K562 (cell line): ENCODE results near the gene PLXNA2. TPM values are rescaled to one million over a fixed set of nuclear protein-coding genes. Genes with fewer than 3 reads are reported as not detected.

Source experiments
- ATAC-seq: fragments of 200-7000 bp; cut with Tn5 transposase; 3 replicates; pipeline ENCODE4 v1.9.1; 2020; ENCODE audit warnings: moderate library complexity
- BruUV-seq: library from RNA; stranded (reverse); fragments of 400-500 nt; replicated peaks from 2 replicates; lab custom pipeline; 2021; lab: Mats Ljungman, UMichigan
- CTCF ChIA-PET: fragments of 300-600 bp; formaldehyde crosslinking; extraction: SDS; loops from one replicate; lab custom pipeline; 2021; ENCODE audit warnings: low intra/inter-chr PET ratio; lab: Yijun Ruan, JAX
- POLR2A ChIA-PET: fragments of 300-600, 350-650 bp; sonication (Branson Sonifier 250); formaldehyde crosslinking; extraction: SDS; loops from one replicate; lab custom pipeline; 2021; ENCODE audit warnings: antibody characterized with exemption, inconsistent platforms; lab: Yijun Ruan, JAX
- DNase-seq, 4 experiments: peaks; one replicate each; pipeline versions ENCODE4 v3.0.0 to v3.0.0-alpha.2; 2011 to 2018; ENCODE audit warnings: low spot score in 3 of 4, mixed read lengths in 3 of 4; ENCODE audit errors: extremely low read depth in 1 of 4
- FAIRE-seq: peaks from 2 replicates; lab custom pipeline; 2011; peaks lifted over from hg19 to GRCh38; lab: Jason Lieb, UNC
- H2AFZ ChIP-seq: 2 replicates; pipeline ENCODE4 v1.6.0; 2011; ENCODE audit warnings: low read depth, low read length, control low read depth, inconsistent platforms
- H3K27ac ChIP-seq: fragments of 200-600 bp; 3 replicates; pipeline ENCODE4 v1.8.0; 2011; ENCODE audit warnings: low read depth, mild to moderate bottlenecking, control low read depth, inconsistent platforms, low read length, moderate library complexity, mixed read lengths; ENCODE audit errors: extremely low read depth
- H3K27me3 ChIP-seq, 2 experiments: fragments of 300-600 bp in 1 of 2; 2 replicates in 1 of 2; 3 replicates in 1 of 2; pipeline versions ENCODE4 v1.6.0 to v1.8.0; 2011; ENCODE audit warnings: inconsistent platforms in 2 of 2, low read length in 2 of 2, mild to moderate bottlenecking in 1 of 2, mixed read lengths in 1 of 2, moderate library complexity in 1 of 2; ENCODE audit not compliant: control insufficient read depth in 2 of 2, insufficient read depth in 2 of 2
- H3K36me3 ChIP-seq: fragments of 300-600 bp; 3 replicates; pipeline ENCODE4 v1.8.0; 2011; ENCODE audit warnings: mild to moderate bottlenecking, low read length, inconsistent platforms; ENCODE audit not compliant: control insufficient read depth, insufficient read depth
- H3K4me1 ChIP-seq, 2 experiments: fragments of 200-600 bp in 1 of 2; replicated peaks in 1 of 2; 2 replicates in 1 of 2; 3 replicates in 1 of 2; pipeline versions ENCODE4 v1.5.1 to v1.8.0; 2011; ENCODE audit warnings: inconsistent platforms in 2 of 2, low read length in 2 of 2, mild to moderate bottlenecking in 1 of 2, mixed read lengths in 1 of 2, moderate library complexity in 1 of 2; ENCODE audit not compliant: control insufficient read depth in 2 of 2, insufficient read depth in 2 of 2
- H3K4me2 ChIP-seq: 2 replicates; pipeline ENCODE4 v1.6.1; 2011; ENCODE audit warnings: low read length, control low read depth, inconsistent platforms, mixed read lengths; ENCODE audit not compliant: insufficient read depth
- H3K4me3 ChIP-seq: fragments of 200-600 bp; sonication (generic), shearing (Covaris generic); 2 replicates; pipeline ENCODE4 v1.5.1; 2016; ENCODE audit warnings: control low read depth, inconsistent platforms
- H3K79me2 ChIP-seq: fragments of 200-600 bp; 3 replicates; pipeline ENCODE4 v1.8.0; 2011; ENCODE audit warnings: low read length, inconsistent platforms; ENCODE audit not compliant: control insufficient read depth, insufficient read depth
- H3K9ac ChIP-seq, 2 experiments: 2 replicates each; pipeline versions ENCODE4 v1.6.0 to v1.6.1; 2011; ENCODE audit warnings: low read depth in 2 of 2, low read length in 2 of 2, control low read depth in 1 of 2, inconsistent platforms in 1 of 2, mild to moderate bottlenecking in 1 of 2, mixed read lengths in 1 of 2; ENCODE audit not compliant: insufficient read depth in 1 of 2
- H3K9me1 ChIP-seq: one replicate; pipeline ENCODE4 v1.6.0; 2011; ENCODE audit warnings: inconsistent platforms, mild to moderate bottlenecking, low read length, moderate library complexity; ENCODE audit not compliant: control insufficient read depth, insufficient read depth
- H3K9me3 ChIP-seq: replicated peaks from 2 replicates; pipeline ENCODE4 v1.5.1; 2011; ENCODE audit warnings: low read depth, low read length, inconsistent platforms; ENCODE audit not compliant: control insufficient read depth, insufficient read depth
- H4K20me1 ChIP-seq: replicated peaks from 2 replicates; pipeline ENCODE4 v1.6.1; 2011; ENCODE audit warnings: low read length, inconsistent platforms, mixed read lengths; ENCODE audit not compliant: control insufficient read depth, insufficient read depth
- HNRNPL ChIP-seq: fragments of 200-400 bp; formaldehyde crosslinking; IDR thresholded peaks from 2 replicates; pipeline ENCODE4 v1.6.1; 2017; ENCODE audit warnings: low read depth, mild to moderate bottlenecking, low read length
- KDM5B ChIP-seq: fragments of 200-600 bp; sonication (generic); IDR thresholded peaks from 2 replicates; pipeline ENCODE4 v1.6.1; 2012; ENCODE audit warnings: low read depth, mild to moderate bottlenecking, moderate library complexity, low read length, control low read depth, inconsistent platforms; ENCODE audit not compliant: insufficient replicate concordance
- MTF1 ChIP-seq: fragments of 250-450 bp; sonication (Bioruptor Pico); IDR thresholded peaks from 2 replicates; pipeline ENCODE4 v1.9.0; 2021; ENCODE audit warnings: moderate library complexity, mild to moderate bottlenecking, inconsistent platforms, borderline replicate concordance
- NR2C2 ChIP-seq, 2 experiments: fragments of 200-800 bp in 1 of 2; sonication (Bioruptor generic) in 1 of 2; sonication (generic) in 1 of 2; formaldehyde crosslinking in 1 of 2; IDR thresholded peaks; 2 replicates each; pipeline versions ENCODE4 v1.6.1 to v1.8.0; 2016 to 2022; ENCODE audit warnings: mild to moderate bottlenecking in 1 of 2, missing compliant biosample characterization in 1 of 2, missing genetic modification characterization in 1 of 2, missing genetic modification reagents in 1 of 2
- NRF1 ChIP-seq, 2 experiments: fragments of 450-650 bp; IDR thresholded peaks in 1 of 2; conservative IDR thresholded peaks in 1 of 2; 2 replicates each; pipeline ENCODE4 v1.6.1; 2014; ENCODE audit warnings: mild to moderate bottlenecking in 2 of 2
- SIRT6 ChIP-seq: IDR thresholded peaks from one replicate; pipeline ENCODE4 v1.6.1; 2012; ENCODE audit warnings: low read depth, mild to moderate bottlenecking, control low read depth, inconsistent platforms, low read length, moderate library complexity
- ZC3H8 ChIP-seq: fragments of 450-650 bp; IDR thresholded peaks from 2 replicates; pipeline ENCODE4 v1.6.1; 2017
- ZNF384 ChIP-seq: IDR thresholded peaks from 2 replicates; pipeline ENCODE4 v1.6.1; 2012; ENCODE audit warnings: low read depth, low read length, improper control_type of control experiment
- WGBS: fragments of 100-300 bp; shearing (Covaris generic); methylation state at CpG from one replicate; pipeline ENCODE4 v1.1.6; 2016; ENCODE audit warnings: low coverage, mixed read lengths; ENCODE audit not compliant: insufficient coverage; ENCODE audit errors: missing lambda C conversion rate; 5-methylcytosine and 5-hydroxymethylcytosine counted together
- in situ Hi-C: fragments of 300-500 bp; cut with MboI; formaldehyde crosslinking; loops from 4 replicates; pipeline ENCODE4 v1.15.0; 2018; ENCODE audit warnings: inconsistent platforms, mixed read lengths
- intact Hi-C: fragments of 100-400 bp; cut with micrococcal nuclease; formaldehyde crosslinking; loops from 2 replicates; pipeline ENCODE4 v1.14.2; 2022
- polyA plus RNA-seq, 8 experiments: library from polyadenylated mRNA; depleted of rRNA in 4 of 8; stranded (reverse) in 5 of 8; unstranded in 3 of 8; fragments of >200 nt; fragmentation: Nextera tagmentation in 2 of 8; fragmentation: Illumina TruSeq in 1 of 8; extraction: Ambion mirVana in 2 of 8; extraction: Trizol in 1 of 8; gene quantifications; 2 replicates each; pipeline versions ENCODE4 v1.2.1 to v1.2.3, GENCODE V29; 2011 to 2014; ENCODE audit warnings: inconsistent platforms in 1 of 8, missing spikeins in 1 of 8
- total RNA-seq, 7 experiments: library from RNA; depleted of rRNA in 6 of 7; stranded (reverse); fragments of >200 nt in 6 of 7; fragmentation: Illumina TruSeq in 2 of 7; extraction: Trizol in 2 of 7; gene quantifications; 2 replicates each; pipeline versions ENCODE4 v1.2.1 to v1.2.3, GENCODE V29; 2011 to 2021; ENCODE audit warnings: low replicate concordance in 1 of 7
- TF ChIP-seq, protein P1 (sequence below), 3 experiments: fragments of 200-800 bp in 1 of 3; sonication (Bioruptor generic) in 1 of 3; sonication (generic) in 1 of 3; formaldehyde crosslinking in 1 of 3; IDR thresholded peaks; 2 replicates each; pipeline versions ENCODE4 v1.6.1 to v1.8.0; 2016 to 2022; ENCODE audit warnings: mild to moderate bottlenecking in 2 of 3, missing compliant biosample characterization in 2 of 3, missing genetic modification characterization in 2 of 3, missing genetic modification reagents in 1 of 3
- TF ChIP-seq, protein P2 (sequence below), 2 experiments: IDR thresholded peaks; 2 replicates each; pipeline ENCODE4 v1.6.1; 2011; ENCODE audit warnings: borderline replicate concordance in 1 of 2, control low read depth in 1 of 2, low read depth in 1 of 2, low read length in 1 of 2, mild to moderate bottlenecking in 1 of 2, mixed read lengths in 1 of 2, moderate library complexity in 1 of 2; ENCODE audit not compliant: insufficient read depth in 1 of 2, insufficient read length in 1 of 2, poor library complexity in 1 of 2, severe bottlenecking in 1 of 2; ENCODE audit errors: extremely low read depth in 1 of 2
- TF ChIP-seq, protein P3 (sequence below): sonication (generic); formaldehyde crosslinking; IDR thresholded peaks from 2 replicates; pipeline ENCODE4 v1.8.1; 2023; ENCODE audit warnings: mild to moderate bottlenecking, missing genetic modification reagents
- TF ChIP-seq, protein P4 (sequence below), 2 experiments: fragments of 450-650 bp; conservative IDR thresholded peaks; 2 replicates each; pipeline ENCODE4 v1.6.1; 2017; ENCODE audit warnings: mild to moderate bottlenecking in 2 of 2, moderate library complexity in 2 of 2

PLXNA2 gene
- total and polyA plus RNA-seq, 9 of the 15 experiments (the other 6 are each of a cell fraction or from before 2014, with no cell fraction given): 0.01 to 1.3 (median 0.32) TPM

DNA sequence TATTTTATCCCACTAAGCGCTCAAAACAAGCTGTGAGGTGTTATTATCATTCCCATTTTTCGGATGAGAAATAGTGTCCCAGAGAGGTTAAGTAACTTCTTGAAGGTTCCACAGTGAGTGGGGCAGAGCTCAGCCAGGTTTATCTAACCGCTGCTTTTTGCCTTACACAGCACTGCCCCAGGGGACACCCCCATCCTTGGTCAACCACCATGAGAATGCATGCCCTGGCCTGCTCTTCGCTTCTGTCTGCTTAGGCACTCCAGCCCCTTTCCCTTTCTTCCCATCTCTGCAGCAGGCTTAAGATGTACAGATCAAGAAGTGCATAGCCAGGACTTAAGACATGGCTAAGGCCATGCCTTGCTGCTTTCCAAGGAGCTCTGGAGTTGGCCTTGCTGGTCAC lies 174.3 kb downstream of the PLXNA2 start:
- DNase-seq: no peak
- no peak overlapping the region for H2AFZ ChIP-seq
- no peak for FAIRE-seq
- POLR2A ChIA-PET: interaction anchor here (1.1 to 1.7 kb wide), 4 partner anchors 10 to 28 kb away, joined by 3 to 11 read pairs (median 4); no protein-coding TSS in a partner anchor
- H3K27ac ChIP-seq: no peak overlapping the region
- H3K9ac ChIP-seq: no peak overlapping the region
- H3K27me3 ChIP-seq: peaks cover 27 to 60% of the 10 kb centered on the region in 2 experiments
- no TSS peak for BruUV-seq
- H3K4me2 ChIP-seq: no peak overlapping the region
- H3K36me3 ChIP-seq: no peaks in the 10 kb centered on the region
- no peak; the same call in 2 of the 3 replicates for ATAC-seq
- no peak overlapping the region for H3K4me3 ChIP-seq
- CTCF ChIA-PET: no interaction called here
- peaks cover 4% of the 10 kb centered on the region; the same call in 1 of the 2 replicates for H4K20me1 ChIP-seq
- no peaks in the 10 kb centered on the region for H3K4me1 ChIP-seq
- no peaks in the 10 kb centered on the region for H3K79me2 ChIP-seq
- in situ Hi-C loops: no loop called here
- WGBS: 2% methylated on average over 4 of the region's 4 CpGs
- no peaks in the 10 kb centered on the region for H3K9me1 ChIP-seq
- H3K9me3 ChIP-seq: no peaks in the 10 kb centered on the region
- intact Hi-C loops: no loop called here
- no peak for TF ChIP-seq KDM5B
- TF ChIP-seq MTF1: no peak
- TF ChIP-seq NR2C2 (CRISPR knock-in tag; IDR thresholded peaks at IDR 0.05): no peak
- no peak for TF ChIP-seq NR2C2 (tag; IDR thresholded peaks at IDR 0.05)
- TF ChIP-seq SIRT6: no peak
- TF ChIP-seq ZNF384: no peak
- no peak for TF ChIP-seq ZC3H8
- no peak for TF ChIP-seq NRF1 (conservative IDR thresholded peaks at IDR 0.05 in 1 of 2, IDR thresholded peaks at IDR 0.05 in 1 of 2)
- TF ChIP-seq, protein P1, sequence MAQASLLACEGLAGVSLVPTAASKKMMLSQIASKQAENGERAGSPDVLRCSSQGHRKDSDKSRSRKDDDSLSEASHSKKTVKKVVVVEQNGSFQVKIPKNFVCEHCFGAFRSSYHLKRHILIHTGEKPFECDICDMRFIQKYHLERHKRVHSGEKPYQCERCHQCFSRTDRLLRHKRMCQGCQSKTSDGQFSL (CRISPR knock-in tag; IDR thresholded peaks at IDR 0.05): no peak
- TF ChIP-seq, protein P1 (tag; IDR thresholded peaks at IDR 0.05): no peak
- TF ChIP-seq, protein P2, sequence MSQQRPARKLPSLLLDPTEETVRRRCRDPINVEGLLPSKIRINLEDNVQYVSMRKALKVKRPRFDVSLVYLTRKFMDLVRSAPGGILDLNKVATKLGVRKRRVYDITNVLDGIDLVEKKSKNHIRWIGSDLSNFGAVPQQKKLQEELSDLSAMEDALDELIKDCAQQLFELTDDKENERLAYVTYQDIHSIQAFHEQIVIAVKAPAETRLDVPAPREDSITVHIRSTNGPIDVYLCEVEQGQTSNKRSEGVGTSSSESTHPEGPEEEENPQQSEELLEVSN (IDR thresholded peaks at IDR 0.05; ENCODE audit: borderline replicate concordance in 1 of 2, extremely low read depth in 1 of 2, insufficient read depth in 1 of 2, insufficient read length in 1 of 2, low read depth in 1 of 2, low read length in 1 of 2, poor library complexity in 1 of 2, severe bottlenecking in 1 of 2): no peak
- TF ChIP-seq, protein P3, sequence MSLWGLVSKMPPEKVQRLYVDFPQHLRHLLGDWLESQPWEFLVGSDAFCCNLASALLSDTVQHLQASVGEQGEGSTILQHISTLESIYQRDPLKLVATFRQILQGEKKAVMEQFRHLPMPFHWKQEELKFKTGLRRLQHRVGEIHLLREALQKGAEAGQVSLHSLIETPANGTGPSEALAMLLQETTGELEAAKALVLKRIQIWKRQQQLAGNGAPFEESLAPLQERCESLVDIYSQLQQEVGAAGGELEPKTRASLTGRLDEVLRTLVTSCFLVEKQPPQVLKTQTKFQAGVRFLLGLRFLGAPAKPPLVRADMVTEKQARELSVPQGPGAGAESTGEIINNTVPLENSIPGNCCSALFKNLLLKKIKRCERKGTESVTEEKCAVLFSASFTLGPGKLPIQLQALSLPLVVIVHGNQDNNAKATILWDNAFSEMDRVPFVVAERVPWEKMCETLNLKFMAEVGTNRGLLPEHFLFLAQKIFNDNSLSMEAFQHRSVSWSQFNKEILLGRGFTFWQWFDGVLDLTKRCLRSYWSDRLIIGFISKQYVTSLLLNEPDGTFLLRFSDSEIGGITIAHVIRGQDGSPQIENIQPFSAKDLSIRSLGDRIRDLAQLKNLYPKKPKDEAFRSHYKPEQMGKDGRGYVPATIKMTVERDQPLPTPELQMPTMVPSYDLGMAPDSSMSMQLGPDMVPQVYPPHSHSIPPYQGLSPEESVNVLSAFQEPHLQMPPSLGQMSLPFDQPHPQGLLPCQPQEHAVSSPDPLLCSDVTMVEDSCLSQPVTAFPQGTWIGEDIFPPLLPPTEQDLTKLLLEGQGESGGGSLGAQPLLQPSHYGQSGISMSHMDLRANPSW (CRISPR knock-in tag): no peak
- TF ChIP-seq, protein P4, sequence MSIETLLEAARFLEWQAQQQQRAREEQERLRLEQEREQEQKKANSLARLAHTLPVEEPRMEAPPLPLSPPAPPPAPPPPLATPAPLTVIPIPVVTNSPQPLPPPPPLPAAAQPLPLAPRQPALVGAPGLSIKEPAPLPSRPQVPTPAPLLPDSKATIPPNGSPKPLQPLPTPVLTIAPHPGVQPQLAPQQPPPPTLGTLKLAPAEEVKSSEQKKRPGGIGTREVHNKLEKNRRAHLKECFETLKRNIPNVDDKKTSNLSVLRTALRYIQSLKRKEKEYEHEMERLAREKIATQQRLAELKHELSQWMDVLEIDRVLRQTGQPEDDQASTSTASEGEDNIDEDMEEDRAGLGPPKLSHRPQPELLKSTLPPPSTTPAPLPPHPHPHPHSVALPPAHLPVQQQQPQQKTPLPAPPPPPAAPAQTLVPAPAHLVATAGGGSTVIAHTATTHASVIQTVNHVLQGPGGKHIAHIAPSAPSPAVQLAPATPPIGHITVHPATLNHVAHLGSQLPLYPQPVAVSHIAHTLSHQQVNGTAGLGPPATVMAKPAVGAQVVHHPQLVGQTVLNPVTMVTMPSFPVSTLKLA (conservative IDR thresholded peaks at IDR 0.05): no peak
- TF ChIP-seq HNRNPL: no peak
